Left lobe of liver (tissue), 2 donors: Measurements from ENCODE around the gene RASSF1. TPM values are rescaled to one million over a fixed set of nuclear protein-coding genes. Genes with fewer than 3 reads are reported as not detected.

Source experiments
- ATAC-seq: fragments of 200-7000 bp; cut with Tn5 transposase; one replicate; pipeline ENCODE4 v1.9.1; 2020; ENCODE audit warnings: mild to moderate bottlenecking, moderate library complexity
- DNase-seq: peaks from one replicate; pipeline ENCODE4 v3.0.0-alpha.2; 2020; ENCODE audit warnings: low spot score
- total RNA-seq: library from RNA; stranded (reverse); gene quantifications from one replicate; pipeline ENCODE4 v1.2.1, GENCODE V29; 2021
- donor health status: DM: no; HTN: no; CAD: no; lungs with moderate emphysema.
- donor health status: DM: no; HTN: yes; CAD: no.

RASSF1 gene
- total RNA-seq, 1 donor from 2014 or later, result 6.4 TPM

DNA sequence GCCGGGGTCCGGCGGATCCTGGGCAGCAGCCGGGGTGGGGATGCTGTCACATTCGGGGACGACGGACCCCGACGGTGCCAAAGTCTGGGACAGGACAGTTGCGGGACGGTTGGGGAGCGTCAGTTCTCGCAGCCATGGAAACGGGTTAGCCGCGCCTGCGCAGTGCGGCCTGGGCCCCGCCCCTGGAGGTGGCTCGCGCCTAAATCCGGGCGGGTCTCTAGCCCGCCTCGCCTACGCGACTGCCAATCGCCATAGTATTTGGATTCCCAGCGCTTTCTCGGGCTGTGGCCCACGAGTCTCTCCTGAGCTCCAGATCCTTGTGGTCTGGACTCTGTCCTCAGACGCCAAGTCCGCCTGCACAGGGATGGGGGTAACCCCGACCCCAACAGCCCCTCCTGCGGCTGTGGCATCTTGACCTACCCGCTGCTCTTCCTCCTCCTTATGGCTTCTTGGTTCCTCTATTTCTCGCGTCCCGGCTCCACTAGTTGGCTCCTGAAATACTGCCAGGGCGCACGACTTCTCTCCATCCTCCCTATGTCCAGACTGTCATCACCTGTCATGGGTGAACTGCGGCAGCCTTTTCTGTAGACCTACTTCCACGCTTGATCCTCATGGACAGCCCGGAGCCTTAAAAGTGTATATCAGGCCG, 5.1 kb upstream of the RASSF1 start, which contains the start of gene ZMYND10:
ZMYND10 (minus strand) TSS at position 147 of the 649 bp plus-strand sequence. CDS start 153 bp downstream, outside the sequence.
- DNase-seq (peak; percentile 71), ATAC-seq (peak; percentile 35)

DNA sequence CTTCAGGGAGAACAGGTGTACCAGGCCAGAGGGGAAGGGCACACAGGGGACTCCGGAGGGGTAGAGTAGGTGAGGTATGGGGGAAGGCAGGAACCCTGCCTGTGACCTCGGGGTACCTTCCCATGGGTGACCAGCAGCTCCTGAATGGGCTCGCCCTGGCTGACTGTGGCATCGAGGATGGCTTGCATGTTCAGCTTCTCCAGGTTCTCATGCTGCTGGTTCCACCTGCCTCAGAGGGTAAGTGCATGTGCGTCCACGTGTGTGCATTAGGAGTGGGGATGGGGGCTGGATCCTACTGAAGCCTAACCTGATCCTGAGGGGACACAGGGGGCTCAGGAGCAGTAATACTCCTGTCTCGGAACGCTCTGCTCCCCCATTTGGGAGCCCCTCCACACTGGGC, 4.4 kb upstream of the RASSF1 start:
- DNase-seq, result no peak
- no peak for ATAC-seq

DNA sequence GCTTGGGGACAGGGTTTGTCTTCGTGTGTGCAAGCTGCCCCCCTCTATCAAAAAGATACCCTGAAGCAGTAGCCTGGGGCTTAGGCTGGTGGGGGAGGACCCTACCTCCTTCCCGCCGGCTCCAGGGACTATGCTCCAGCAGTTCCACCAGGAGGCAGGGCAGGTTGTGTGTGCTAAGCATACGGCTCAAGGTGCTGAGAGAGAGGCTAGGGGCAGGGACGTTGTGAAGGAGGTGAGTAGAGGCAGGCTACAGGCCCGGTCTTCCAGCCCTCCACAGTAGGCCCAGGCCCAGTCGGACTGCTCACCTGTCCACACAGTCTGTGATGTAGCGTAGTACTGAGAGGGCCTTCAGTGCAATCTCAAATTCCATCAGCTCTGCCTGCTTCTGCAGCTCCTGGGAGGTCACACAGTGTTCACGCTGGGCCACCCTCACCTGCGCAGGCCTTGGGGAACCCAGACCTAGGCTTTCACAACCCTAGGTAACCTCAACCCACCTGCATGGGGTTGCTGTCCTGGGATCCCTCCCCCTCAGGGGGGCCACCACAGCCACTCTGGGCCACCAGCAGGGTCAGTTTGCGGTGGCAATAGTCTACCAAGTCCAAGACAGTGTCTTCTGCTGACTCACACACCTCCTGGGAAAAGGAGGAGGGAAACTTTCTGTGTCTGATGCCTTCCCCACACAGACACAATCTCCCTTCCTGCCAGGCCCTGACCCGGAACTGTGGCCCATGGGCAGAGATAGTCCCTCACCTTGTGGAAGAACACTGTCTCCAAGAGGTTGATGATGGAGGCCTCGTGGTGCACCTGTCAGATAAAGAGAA, 2.4 kb upstream of the RASSF1 start:
- ATAC-seq, result no peak
- DNase-seq, result no peak

DNA sequence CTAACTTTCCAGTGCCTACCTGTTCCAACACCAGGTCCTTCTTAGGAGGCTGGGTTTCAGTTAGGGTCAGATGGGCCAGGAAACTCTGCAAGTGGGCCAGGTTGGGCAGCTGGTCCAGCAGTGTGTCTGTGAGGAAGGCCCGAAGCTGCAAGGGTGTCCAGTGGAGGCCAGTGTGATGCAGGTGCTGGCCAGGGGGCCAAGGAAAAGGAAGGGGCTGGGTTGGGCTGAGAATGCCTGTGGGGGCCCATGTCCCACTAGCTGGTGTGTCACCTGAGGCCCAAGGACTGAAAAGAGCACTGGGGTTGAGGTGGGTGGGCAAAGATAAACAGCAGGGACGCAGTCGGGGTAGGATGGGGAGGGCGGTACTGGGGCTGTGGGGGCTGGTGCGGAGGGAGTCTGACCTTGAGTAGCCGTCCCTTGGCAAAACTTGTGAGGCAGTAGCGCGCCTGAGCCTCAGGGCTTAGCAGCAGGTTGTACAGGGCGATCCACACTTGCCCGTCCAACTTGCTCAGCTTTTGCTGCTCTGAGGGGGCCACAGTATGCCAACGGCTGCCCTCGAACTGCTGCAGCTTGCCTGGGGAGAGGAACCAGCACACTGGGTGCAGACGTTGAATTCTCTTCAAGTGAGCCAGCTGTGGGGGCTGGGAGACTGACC, 1.5 kb upstream of the RASSF1 start:
- ATAC-seq, result no peak
- DNase-seq, result no peak

DNA sequence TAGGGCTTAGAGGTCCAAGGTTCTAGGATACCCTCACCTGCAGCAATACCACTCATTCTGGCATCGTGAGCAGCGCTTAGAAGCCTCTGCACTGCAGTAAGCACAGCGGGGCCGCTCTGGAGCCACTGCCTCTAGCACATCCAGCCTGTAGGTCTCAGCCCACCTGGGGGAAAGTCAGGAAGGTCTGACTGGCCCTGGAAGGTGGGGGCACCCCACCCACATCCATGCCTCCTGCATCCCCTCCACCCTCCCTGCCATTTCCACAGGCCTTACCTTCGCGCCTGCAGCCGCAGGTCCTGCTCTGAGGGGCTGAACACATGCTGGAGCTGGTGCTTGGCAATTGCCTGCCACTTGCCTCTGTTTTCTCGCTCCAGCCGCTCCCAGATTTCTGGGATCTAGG, 901 bp upstream of the RASSF1 start:
- ATAC-seq, result no peak
- no peak for DNase-seq

DNA sequence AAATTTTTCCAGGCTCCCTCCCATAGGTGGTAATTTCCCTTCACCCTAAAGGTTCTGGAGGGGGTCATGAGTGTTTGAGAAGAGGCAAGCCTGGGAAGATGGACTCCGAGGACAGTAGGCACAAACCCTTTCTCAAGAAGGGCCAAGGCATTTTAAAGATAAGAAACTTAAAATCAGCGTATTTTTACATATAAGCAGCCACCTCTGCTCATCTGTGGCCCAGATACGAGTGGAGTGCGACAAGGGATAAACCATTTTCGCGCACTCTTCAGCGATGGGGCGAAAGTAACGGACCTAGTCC, 539 bp downstream of the RASSF1 start:
- DNase-seq (no peak), ATAC-seq (no peak)

DNA sequence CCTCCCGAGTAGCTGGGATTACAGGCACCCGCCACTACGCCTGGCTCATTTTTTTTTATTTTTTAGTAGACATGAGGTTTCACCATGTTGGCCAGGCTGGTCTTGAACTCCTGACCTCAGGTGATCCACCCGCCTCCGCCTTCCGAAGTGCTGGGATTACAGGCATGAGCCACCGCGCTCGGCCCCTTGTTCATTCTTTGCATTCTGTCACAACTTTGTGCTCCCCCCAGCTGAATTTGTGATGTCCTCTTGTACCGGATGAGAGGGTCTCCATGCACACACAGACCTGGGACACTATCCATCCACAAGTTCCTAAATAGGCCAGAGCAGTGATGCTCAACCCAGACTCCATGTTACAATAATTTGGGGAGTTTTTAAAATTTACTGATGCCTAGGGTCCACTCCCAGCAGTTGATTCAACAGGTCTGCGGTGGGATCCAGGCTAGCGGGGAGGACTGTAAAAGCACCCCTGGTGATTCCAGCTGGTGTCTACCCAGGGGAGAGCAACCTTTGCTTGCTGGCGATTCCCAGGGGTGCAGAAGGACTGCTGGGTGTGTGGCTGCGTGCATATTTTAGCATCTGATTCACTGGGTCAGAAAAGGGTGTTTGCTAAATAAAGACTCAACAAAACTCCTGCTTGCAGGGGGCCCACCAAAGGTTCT, 1.0 kb downstream of the RASSF1 start:
- DNase-seq, result no peak

DNA sequence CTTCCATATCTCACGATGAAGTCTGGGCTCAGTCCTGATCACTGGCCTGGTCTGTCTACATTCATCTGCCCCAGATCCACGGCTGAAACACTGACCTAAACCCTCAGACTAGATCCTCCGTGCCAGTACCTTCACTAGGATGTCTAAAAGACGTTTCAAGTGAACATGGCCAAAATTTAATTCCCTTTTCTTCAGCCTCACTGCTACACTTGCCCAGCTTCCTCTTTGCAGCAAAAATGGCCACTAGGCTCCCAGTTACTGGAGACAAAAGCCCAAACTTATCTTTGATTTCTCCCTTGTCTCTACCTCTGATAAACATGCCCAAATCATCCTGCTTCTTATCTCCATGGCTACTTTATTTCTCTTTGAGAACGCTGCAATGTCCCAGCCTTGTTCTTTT, 1.7 kb downstream of the RASSF1 start:
- ATAC-seq (no peak), DNase-seq (no peak)

More for the DNA sequence above, 1.0 kb downstream of the RASSF1 start:
- no peak for ATAC-seq

DNA sequence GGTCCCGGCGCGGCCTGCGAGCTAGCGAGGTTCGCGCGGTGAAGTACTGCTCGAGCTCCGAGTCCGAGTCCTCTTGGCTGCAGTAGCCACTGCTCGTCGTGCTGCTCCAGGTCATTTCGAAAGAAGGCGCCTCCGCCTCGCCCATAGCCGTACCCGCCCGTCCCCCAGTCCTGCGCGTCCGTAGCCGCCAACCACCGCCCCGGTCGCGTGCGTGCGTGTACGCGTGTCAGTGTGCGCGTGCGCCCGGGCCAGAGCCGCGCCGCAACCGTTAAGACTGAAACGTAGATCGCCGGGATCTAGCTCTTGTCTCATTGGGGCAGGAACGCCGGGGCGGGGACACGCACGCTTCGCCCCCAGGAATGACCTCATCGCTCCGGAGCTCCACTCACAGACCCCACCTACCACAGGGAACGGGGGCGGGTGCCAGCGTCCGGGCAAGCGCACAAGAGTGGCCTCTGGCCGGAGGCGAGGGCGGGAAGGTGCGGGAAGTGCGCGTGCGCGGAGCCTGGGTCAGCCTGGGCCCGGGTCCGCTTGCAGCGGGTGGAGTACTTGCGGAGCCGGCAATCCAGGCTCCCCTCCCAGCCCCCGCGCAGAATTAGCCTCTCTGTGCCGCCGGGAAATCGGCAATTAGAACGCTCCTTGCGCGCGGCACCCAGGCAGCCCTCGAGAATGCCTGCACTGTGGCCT, 3.3 kb downstream of the RASSF1 start:
- DNase-seq (peak; percentile 100), ATAC-seq (peak; percentile 88)

DNA sequence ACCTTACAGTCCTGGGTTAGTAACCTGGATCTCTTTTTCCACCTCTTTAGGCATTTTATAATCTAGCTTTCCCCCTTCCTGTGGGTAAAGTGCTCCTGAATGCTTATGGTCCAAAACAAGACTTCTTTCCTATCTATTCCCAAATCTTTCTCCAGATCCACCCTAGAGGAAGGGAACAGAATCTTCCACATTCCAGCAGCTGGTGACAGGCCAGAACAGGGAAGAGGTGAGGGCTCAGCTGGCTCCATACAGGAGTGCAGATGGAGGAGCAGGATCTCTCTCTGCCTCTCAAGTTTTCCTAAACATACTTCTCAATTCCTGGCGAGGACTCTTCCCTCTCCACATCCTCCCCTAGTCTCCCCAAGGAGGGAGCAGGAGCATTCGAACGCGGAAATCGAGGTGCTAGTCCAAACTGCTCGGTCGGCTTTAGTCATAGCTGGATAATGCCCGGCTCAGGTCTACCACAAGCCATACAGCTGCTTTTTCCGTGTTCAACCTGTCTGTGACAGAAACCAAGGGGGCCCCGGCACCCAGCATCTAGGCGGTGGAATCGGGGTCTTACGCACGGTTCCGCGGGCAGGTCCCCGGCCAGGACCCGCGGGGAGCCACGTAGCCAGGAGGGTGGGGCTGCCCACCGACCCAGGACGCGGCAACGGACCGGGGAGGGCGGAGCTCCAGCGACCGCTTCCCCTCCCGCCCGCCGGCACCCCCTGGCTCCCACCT, 4.0 kb downstream of the RASSF1 start:
- ATAC-seq, result peak; percentile 0
- DNase-seq, result no peak

DNA sequence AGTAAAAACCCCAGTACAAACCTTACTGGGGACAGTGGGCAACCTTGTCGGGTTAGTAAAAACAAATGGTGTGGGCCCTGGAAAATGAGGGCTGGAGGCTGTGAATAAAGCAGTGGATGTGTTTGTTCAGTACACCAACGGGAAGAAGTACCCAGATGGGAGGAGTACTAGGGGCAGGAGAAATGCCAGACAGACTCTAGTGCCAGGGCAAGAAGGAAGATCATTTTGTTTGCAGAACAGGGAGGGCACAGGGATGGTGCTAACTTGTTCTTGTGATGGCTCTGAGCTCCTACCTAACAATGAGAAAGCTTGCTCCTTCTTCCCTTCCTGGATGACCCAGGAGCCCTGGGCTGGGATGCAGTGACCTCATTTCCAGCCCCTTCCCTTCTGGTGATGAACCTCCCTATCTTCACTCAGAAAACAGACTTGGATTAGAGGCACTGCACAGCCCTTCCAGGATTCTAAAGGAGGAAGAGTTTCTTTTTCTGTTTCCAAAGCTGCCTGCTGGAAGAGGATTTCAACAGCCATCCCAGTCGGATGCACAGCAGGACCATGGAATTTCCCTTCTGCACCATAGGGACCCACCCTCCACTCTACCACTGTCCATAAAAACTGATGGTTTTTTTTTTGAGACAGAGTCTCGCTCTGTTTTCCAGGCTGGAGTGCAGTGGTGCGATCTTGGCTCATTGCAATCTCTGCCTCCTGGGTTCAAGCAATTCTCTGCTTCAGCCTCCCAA, 6.1 kb downstream of the RASSF1 start:
- ATAC-seq, result no peak

DNA sequence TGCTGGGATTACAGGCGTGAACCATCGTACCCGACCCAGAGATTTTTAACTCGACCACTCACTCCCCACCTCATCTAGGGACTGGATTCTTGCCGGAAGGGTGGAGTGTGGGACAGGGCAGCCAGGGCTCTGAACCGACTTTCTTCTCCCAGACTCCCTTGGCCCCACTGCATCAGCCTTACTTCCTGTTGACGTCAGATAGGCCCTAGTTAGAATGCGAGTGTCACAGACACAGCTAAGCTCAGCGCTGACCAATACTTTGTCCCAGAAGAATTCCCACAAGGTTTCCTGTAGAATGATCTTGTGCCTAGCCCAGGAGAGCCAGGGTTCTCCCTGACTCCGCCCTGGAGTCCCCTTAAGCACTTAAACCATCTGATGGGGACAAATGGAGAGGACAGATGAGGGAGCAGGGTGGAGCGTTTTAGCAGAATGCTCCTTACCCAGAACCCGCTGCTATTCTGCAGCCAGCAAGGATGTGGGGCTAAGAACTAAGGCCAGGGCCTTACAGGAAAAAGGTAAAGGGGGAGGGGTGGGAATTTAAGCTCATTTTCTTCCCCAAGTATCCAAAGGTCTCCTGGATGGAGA, 6.8 kb downstream of the RASSF1 start:
- no peak for ATAC-seq
- DNase-seq, result no peak

More for the DNA sequence above, 6.1 kb downstream of the RASSF1 start:
- no peak for DNase-seq

DNA sequence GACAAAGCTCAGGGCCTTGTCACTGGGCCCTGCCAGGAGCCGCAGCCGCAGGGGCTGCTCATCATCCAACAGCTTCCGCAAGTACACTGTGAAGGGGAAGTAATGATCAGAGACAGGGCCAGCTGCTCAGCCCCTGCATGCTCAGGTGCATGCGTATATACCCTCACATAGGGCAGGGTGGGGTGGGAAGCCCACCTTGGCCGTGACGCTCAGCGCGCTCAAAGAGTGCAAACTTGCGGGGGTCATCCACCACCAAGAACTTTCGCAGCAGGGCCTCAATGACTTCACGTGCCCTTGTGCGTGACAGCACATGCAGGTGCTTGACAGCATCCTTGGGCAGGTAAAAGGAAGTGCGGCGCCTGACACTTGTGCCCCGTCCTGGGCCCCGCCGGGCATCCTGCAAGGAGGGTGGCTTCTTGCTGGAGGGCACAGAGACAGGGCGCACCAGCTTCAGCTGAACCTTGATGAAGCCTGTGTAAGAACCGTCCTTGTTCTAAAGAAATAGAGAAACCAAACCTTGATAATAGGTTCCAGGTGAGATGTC, 9.2 kb downstream of the RASSF1 start:
- ATAC-seq (no peak), DNase-seq (no peak)

DNA sequence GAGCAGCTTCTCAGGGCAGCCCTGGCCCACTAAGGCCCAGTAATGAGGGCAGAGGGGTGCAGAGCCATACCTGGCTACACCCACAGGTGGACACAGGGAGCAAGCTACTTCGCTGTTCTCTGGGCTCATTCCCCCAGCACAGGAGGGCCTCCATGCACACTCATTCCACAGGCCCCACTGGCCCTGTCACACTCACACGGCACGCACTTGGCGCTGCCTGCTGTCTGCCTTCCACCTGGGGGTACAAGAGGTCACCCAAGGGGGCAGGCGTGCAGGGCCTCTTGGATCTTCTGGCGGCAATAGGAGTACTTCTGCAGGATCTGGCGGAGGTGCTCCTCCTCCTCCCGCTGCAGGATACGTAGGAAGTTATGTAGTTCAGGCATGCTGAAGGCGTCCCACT, 10.3 kb downstream of the RASSF1 start:
- ATAC-seq (no peak), DNase-seq (no peak)

DNA sequence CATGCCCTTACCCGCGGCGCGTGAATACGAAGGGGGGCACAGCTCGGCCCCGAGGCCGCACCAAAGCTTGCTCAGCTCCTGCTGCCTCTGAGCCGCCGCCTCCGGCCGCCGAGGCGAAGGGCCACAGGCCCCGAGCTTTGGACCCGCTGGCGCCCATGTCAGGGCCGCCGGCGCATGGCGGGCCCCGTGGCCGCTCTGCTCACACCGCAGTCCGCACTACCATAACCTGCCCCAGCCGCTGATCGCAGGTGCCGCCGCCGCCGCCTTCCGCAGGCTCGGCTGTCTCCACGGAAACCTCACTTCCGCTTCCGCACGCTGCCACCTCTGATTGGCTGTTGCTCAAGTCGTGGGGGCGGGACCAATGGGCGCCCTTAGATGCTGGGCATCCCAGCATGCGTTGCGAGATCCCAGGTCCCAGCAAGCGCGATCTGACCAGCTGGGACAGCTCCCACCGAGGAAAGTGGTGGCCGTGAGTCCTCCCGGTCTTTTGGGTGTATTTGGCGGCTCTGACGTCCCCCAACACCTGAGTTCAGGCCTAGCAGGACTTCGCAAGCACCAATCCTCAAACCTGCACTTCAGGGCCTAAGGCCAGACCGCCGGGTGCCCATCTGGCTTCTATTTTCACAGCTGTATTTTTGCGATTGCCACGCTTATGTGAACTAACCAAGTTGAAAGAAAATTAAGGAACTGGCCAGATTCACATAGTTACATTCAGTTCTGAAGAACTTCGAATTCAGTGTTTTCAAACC, 12.5 kb downstream of the RASSF1 start, which contains the start of gene TUSC2:
TUSC2 (minus strand) TSS at position 281 of the 749 bp plus-strand sequence; CDS start at position 157, 124 bp downstream.
- DNase-seq, result peak; percentile 97
- ATAC-seq, result peak; percentile 86

DNA sequence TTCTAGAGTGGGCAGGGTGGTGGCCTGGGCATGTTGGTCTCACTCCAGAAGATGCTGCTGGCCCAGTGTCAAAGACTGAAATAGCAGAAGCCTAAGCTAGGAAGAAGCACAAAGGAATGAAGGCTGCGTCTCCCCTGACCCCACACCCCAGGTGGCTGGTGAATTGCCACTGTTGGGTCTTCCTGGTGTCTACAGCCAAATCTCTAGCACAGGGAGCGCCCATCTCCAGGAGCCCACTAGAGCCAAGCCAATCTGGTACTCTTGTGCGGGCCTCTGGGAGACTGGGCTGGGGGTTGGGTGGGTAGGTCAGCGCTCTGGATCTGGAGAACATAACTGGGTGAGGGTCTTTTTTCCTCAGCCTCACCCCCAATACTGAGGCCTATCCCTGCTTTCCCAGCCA, 13.5 kb downstream of the RASSF1 start:
- DNase-seq, result no peak
- no peak for ATAC-seq

DNA sequence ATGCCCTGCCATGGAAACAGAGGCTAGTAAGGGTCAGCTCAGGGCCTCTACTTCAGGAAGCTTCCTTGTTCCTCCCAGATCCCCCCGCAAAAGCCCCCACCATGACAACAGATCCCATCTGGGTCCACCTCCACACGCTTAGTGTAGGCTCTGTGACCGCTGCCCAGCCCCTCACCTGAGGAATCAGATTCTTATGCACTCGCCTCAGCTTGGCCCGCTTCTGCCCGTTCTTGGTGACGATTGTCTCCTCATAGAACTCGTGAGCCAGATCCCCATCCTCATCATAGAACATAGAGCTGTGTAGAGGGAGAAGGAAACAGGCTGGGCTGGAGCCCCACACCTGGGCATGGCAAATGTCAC, 14.5 kb downstream of the RASSF1 start:
- ATAC-seq (no peak), DNase-seq (no peak)
